Measurements from ENCODE around the gene BROX. TPM values are rescaled to one million over a fixed set of nuclear protein-coding genes. Genes with fewer than 3 reads are reported as not detected.
A peak's percentile ranks its signal among the peaks of the same experiment; 100 is the strongest.
"Not testable (repeated sequence)": the region's sequence is repeated elsewhere in the genome, so short reads cannot be mapped to it uniquely, and the experiment has no call there.

BROX gene
- total RNA-seq, 2 donors from 2014 or later, result 65.9 to 71.4 TPM

GRCh38 chr1:222713091-222713961 lies 962 bp downstream of the BROX start:
- peak; percentile 94 to 95 for DNase-seq
- intact Hi-C loops (cut with DNase I, micrococcal nuclease), result loop anchor here in 1 of 2 donors (5.0 kb wide), 1 partner anchor 71 kb away; no protein-coding TSS in a partner anchor
- peak; percentile 83 for ATAC-seq

GRCh38 chr1:222716393-222716792 lies 4.0 kb downstream of the BROX start:
- no peak for ATAC-seq
- intact Hi-C loops (cut with DNase I, micrococcal nuclease), result loop anchor here in 1 of 2 donors (5.0 kb wide), 1 partner anchor 249 kb away; no protein-coding TSS in a partner anchor

GRCh38 chr1:222728746-222729145 lies 16.4 kb downstream of the BROX start:
- no peak for DNase-seq
- ATAC-seq, result no peak
- intact Hi-C loops (cut with DNase I, micrococcal nuclease), result no loop called here

More at GRCh38 chr1:222716393-222716792, 4.0 kb downstream of the BROX start:
- DNase-seq, result no peak

GRCh38 chr1:222730866-222731265 lies 18.5 kb downstream of the BROX start:
- DNase-seq (no peak), ATAC-seq (no peak)
- intact Hi-C loops (cut with DNase I, micrococcal nuclease), result loop anchor here in 1 of 2 donors (10.0 kb wide), 1 partner anchor 354 kb away; no protein-coding TSS in a partner anchor

- intact Hi-C loops (cut with DNase I, micrococcal nuclease), result loop anchor here in 1 of 2 donors (10.0 kb wide), 1 partner anchor 352 kb away; no protein-coding TSS in a partner anchor
- DNase-seq, result no peak
- no peak for ATAC-seq
Measured at GRCh38 chr1:222732216-222733159, 20.1 kb downstream of the BROX start.

- no peak for ATAC-seq
- intact Hi-C loops (cut with DNase I, micrococcal nuclease), result loop anchor here in 1 of 2 donors (10.0 kb wide), 1 partner anchor 350 kb away; no protein-coding TSS in a partner anchor
- no peak for DNase-seq
Measured at GRCh38 chr1:222734740-222735139, 22.4 kb downstream of the BROX start.

GRCh38 chr1:222736470-222736869 lies 24.1 kb downstream of the BROX start:
- DNase-seq (no peak), ATAC-seq (no peak)
- intact Hi-C loops (cut with DNase I, micrococcal nuclease), result loop anchor here in 1 of 2 donors (10.0 kb wide), 1 partner anchor 348 kb away; no protein-coding TSS in a partner anchor

- intact Hi-C loops (cut with DNase I, micrococcal nuclease), result loop anchor here in 1 of 2 donors (10.0 kb wide), 1 partner anchor 348 kb away; no protein-coding TSS in a partner anchor
- DNase-seq, result no peak
- peak; percentile 77 for ATAC-seq
Measured at GRCh38 chr1:222736972-222737371, 24.6 kb downstream of the BROX start, which contains the start of gene FAM177B. TSS of gene FAM177B (plus strand) at chr1:222737202. CDS start at chr1:222746546, 9,344 bp downstream.

GRCh38 chr1:222739465-222739864 lies 27.1 kb downstream of the BROX start:
- ATAC-seq (peak; percentile 64), DNase-seq (no peak)
- intact Hi-C loops (cut with DNase I, micrococcal nuclease), result loop anchor here in 1 of 2 donors (10.0 kb wide), 1 partner anchor 345 kb away; no protein-coding TSS in a partner anchor

GRCh38 chr1:222739929-222740328 lies 27.6 kb downstream of the BROX start:
- DNase-seq (no peak), ATAC-seq (no peak)
- intact Hi-C loops (cut with DNase I, micrococcal nuclease), result loop anchor here in 1 of 2 donors (10.0 kb wide), 1 partner anchor 345 kb away; no protein-coding TSS in a partner anchor

GRCh38 chr1:222741630-222742457 lies 29.5 kb downstream of the BROX start:
- ATAC-seq; DNase-seq; intact Hi-C loops (cut with DNase I, micrococcal nuclease): not testable (repeated sequence)

- intact Hi-C loops (cut with DNase I, micrococcal nuclease), result no loop called here
- no peak for ATAC-seq
- no peak for DNase-seq
Measured at GRCh38 chr1:222749927-222750326, 37.6 kb downstream of the BROX start.

GRCh38 chr1:222750651-222751050 lies 38.3 kb downstream of the BROX start:
- DNase-seq (no peak), ATAC-seq (no peak)
- intact Hi-C loops (cut with DNase I, micrococcal nuclease), result no loop called here

- DNase-seq, result no peak
- ATAC-seq, result no peak
- intact Hi-C loops (cut with DNase I, micrococcal nuclease), result no loop called here
Measured at GRCh38 chr1:222751255-222751654, 38.9 kb downstream of the BROX start.

GRCh38 chr1:222754366-222755139 lies 42.2 kb downstream of the BROX start:
- peak; percentile 17 to 66 for DNase-seq
- intact Hi-C loops (cut with DNase I, micrococcal nuclease), result no loop called here

GRCh38 chr1:222757646-222758268 lies 45.4 kb downstream of the BROX start:
- intact Hi-C loops (cut with DNase I, micrococcal nuclease), result no loop called here
- DNase-seq, result peak in 1 of 2 donors; percentile 55
- ATAC-seq, result no peak

More at GRCh38 chr1:222754366-222755139, 42.2 kb downstream of the BROX start:
- ATAC-seq, result no peak

All from left colon (tissue), 2 donors.